Upper lobe of right lung (tissue), 1 donor: Measurements from ENCODE around the gene DTX1. TPM values are rescaled to one million over a fixed set of nuclear protein-coding genes. Genes with fewer than 3 reads are reported as not detected.

ENCODE experiments used
- ATAC-seq: fragments of 200-7000 bp; cut with Tn5 transposase; one replicate; pipeline ENCODE4 v1.9.1; 2020; ENCODE audit warnings: mild to moderate bottlenecking, moderate library complexity
- DNase-seq: peaks from one replicate; pipeline ENCODE4 v3.0.0-alpha.2; 2020
- H3K27ac ChIP-seq: fragments of 200-600 bp; one replicate; pipeline ENCODE4 v1.8.0; 2022
- H3K27me3 ChIP-seq: fragments of 200-600 bp; one replicate; pipeline ENCODE4 v1.8.0; 2022; ENCODE audit warnings: mild to moderate bottlenecking
- H3K36me3 ChIP-seq: fragments of 200-600 bp; one replicate; pipeline ENCODE4 v1.8.0; 2022
- H3K4me1 ChIP-seq: fragments of 200-600 bp; one replicate; pipeline ENCODE4 v1.8.0; 2022
- H3K4me3 ChIP-seq: fragments of 200-600 bp; one replicate; pipeline ENCODE4 v1.8.0; 2022; ENCODE audit warnings: mild to moderate bottlenecking
- H3K9me3 ChIP-seq: fragments of 200-600 bp; one replicate; pipeline ENCODE4 v1.8.0; 2022
- intact Hi-C: fragments of 100-400 bp; cut with DNase I; formaldehyde crosslinking; loops from one replicate; pipeline ENCODE4 v1.11.0; 2022
- total RNA-seq: library from RNA; stranded (reverse); fragmentation: NEBNext Ultra II Directional; extraction: Animal tissue kit (Norgen Biotek cat#: 25700); gene quantifications from one replicate; pipeline ENCODE4 v1.2.1, GENCODE V29; 2021
- TF ChIP-seq, protein P1 (sequence below): fragments of 200-600 bp; IDR thresholded peaks from one replicate; pipeline ENCODE4 v1.8.0; 2022; ENCODE audit warnings: antibody characterized with exemption
- donor health status: DM: no; HTN: yes; CAD: no; lungs with severe emphysema.

DTX1 gene
- total RNA-seq, 1 donor from 2014 or later: 5.1 TPM

DNA sequence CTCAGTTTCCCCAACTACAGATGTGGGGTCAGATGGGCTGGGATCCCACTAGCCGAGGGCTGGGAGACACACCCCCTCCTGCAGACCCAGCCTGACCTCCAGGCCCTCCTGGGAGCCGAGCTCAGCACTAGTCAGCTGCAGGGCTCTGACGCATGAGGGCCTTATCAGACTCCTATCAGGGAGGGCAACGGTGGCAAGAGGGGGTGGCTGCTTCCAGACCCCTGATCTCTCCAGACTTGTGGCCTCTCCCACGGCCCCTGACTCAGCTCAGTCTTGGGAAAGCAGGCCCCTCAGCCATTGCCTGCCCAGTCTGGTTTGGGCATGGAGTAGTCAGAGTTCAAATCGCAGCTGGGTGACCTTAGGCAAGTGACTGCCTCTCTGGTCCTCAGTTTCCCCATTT lies 76.5 kb downstream of the DTX1 start:
- TF ChIP-seq, protein P1, sequence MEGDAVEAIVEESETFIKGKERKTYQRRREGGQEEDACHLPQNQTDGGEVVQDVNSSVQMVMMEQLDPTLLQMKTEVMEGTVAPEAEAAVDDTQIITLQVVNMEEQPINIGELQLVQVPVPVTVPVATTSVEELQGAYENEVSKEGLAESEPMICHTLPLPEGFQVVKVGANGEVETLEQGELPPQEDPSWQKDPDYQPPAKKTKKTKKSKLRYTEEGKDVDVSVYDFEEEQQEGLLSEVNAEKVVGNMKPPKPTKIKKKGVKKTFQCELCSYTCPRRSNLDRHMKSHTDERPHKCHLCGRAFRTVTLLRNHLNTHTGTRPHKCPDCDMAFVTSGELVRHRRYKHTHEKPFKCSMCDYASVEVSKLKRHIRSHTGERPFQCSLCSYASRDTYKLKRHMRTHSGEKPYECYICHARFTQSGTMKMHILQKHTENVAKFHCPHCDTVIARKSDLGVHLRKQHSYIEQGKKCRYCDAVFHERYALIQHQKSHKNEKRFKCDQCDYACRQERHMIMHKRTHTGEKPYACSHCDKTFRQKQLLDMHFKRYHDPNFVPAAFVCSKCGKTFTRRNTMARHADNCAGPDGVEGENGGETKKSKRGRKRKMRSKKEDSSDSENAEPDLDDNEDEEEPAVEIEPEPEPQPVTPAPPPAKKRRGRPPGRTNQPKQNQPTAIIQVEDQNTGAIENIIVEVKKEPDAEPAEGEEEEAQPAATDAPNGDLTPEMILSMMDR: no peak
- Histone ChIP-seq H3K27ac (no peak overlapping the region), H3K27me3 (peaks cover 21% of the 10 kb centered on the region), H3K36me3 (no peaks in the 10 kb centered on the region), H3K4me3 (no peak overlapping the region), H3K4me1 (no peaks in the 10 kb centered on the region), H3K9me3 (no peaks in the 10 kb centered on the region)
- no peak for ATAC-seq
- intact Hi-C loops: no loop called here
- no peak for DNase-seq

DNA sequence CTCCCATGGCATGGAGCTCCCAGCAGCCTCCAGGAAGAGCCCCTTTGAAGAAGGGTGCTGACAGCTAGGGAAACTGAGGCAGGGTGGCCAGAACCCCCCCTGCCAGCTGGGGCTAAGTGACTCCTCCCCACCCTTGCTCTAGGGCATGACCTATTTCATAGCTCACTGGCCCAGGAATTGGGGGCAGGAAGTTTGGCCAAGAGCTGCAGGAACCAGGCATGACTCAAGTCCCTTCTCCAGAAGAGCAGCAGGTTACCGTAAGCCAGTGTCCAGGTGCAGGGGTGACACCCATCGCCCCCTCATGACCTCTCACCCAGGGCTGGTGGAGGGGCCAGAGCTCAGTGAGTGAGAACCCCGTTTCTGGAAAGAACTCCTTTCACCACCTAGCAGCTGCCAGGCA lies 77.1 kb downstream of the DTX1 start:
- no peaks in the 10 kb centered on the region for H3K9me3 ChIP-seq
- ATAC-seq (no peak), DNase-seq (no peak)
- no peak overlapping the region for H3K27ac ChIP-seq
- TF ChIP-seq, protein P1: no peak
- H3K4me1 ChIP-seq: no peaks in the 10 kb centered on the region
- no peaks in the 10 kb centered on the region for H3K36me3 ChIP-seq
- intact Hi-C loops: no loop called here
- peaks cover 21% of the 10 kb centered on the region for H3K27me3 ChIP-seq
- H3K4me3 ChIP-seq: no peak overlapping the region

DNA sequence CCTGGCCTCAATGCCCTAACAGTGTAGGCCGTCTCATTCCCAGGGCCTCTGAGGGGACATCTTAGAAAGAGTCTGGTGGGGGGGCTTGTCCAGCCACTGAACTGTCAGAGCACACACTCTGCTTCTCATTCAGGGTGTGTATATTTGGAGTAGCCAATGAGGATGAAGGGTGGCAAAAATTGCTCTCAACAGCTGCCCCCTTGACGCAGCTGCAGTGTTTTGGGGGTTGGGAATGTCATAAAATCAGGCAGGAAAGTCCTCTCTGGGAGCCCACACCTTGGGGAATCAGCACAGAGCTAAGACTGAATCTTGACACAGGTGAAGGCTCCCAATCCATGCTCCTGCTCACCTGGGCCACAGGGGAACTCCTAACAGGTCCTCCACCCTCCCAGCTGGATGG lies 77.5 kb downstream of the DTX1 start:
- intact Hi-C loops: no loop called here
- H3K4me3 ChIP-seq: no peak overlapping the region

DNA sequence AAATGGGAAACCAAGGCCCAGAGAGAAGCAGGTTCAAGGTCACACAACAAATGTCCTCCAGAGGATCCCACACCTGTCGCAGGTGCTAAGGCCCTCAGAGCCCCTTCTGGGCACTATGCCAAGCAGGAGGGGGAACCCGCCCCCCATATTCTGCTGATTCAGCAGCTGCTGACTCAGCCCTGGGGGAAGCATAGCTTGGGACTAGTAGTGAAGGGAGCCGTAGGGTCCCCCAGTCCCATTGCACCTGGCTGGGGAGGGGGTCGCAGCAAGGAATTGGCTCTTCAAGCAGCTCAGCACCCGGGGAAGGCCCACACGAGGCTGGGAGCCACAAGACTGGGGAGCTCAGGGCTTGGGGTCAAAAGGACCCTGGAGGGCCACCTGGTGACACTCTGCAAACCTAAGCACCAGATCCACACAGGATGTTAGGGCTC lies 78.0 kb downstream of the DTX1 start:
- ATAC-seq: no peak
- no peak for DNase-seq
- Histone ChIP-seq H3K4me3 (no peak overlapping the region), H3K27me3 (peaks cover 21% of the 10 kb centered on the region), H3K36me3 (no peaks in the 10 kb centered on the region), H3K4me1 (no peaks in the 10 kb centered on the region), H3K9me3 (no peaks in the 10 kb centered on the region), H3K27ac (no peak overlapping the region)
- TF ChIP-seq, protein P1: no peak
- intact Hi-C loops: no loop called here

More for the DNA sequence above, 77.5 kb downstream of the DTX1 start:
- TF ChIP-seq, protein P1: no peak
- ATAC-seq (no peak), DNase-seq (no peak)
- Histone ChIP-seq H3K36me3 (no peaks in the 10 kb centered on the region), H3K27me3 (peaks cover 21% of the 10 kb centered on the region), H3K4me1 (no peaks in the 10 kb centered on the region), H3K27ac (no peak overlapping the region), H3K9me3 (no peaks in the 10 kb centered on the region)

DNA sequence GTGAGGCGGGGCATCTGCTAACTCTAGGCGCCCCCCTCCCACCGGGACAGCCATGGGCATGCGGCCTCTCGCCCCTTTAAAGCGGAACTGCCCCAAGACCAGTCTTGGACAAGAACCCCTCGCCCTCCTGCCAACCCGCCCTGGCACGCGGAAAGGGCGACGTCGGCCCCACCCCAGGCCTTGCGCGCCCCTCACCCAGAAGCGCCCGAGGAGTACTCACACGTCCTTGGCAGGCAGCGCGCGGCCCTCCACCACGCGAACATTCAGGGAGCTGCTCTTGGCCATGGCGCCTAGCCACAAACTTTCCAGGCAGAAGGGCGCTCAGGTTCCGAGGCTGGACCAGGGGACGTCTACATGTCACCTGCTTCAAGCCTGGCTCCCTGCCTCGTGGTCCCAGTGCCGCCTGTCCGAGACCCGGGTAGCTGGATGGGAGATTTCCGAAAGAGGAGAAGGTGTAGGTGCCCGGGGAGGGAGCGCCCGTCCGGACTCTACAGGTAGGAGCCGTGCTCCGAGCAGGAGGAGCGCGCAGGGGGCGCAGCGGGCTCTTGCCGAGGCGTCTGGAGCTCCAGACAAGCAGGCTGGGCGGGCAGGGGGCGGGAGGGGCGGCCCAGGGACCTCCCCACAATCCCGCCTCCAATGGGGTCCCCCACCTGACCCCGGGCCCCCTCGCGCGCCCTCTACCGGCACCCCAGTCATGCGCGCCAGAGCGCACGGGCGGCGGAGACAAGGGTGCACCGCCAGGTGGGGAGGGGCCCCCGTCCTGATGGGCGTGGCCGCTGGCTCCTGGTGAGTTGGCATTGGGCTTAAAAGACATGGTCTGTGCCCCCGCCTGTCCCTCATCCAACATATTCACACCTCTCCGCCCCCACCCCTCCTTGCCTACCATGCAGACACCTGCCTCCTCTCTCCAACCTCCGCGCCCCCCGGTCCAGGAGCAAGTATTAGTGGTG lies 78.9 kb downstream of the DTX1 start, which contains the start of gene RASAL1:
Gene RASAL1, minus strand, starts transcription at position 584 of the 950 bp plus-strand sequence. Its CDS starts 299 bp downstream, at position 285.
- intact Hi-C loops: no loop called here
- Histone ChIP-seq H3K9me3 (no peaks in the 10 kb centered on the region), H3K4me1 (no peaks in the 10 kb centered on the region), H3K27ac (no peak within 1 kb of the TSS), H3K27me3 (peaks cover 21% of the 10 kb centered on the region), H3K36me3 (no peaks in the 10 kb centered on the region), H3K4me3 (no peak within 1 kb of the TSS)
- ATAC-seq (peak; percentile 52), DNase-seq (no peak)
- TF ChIP-seq, protein P1: peak; percentile 22
